ENCODE results near the gene CNTNAP2.

The CNTNAP2 gene

DNA sequence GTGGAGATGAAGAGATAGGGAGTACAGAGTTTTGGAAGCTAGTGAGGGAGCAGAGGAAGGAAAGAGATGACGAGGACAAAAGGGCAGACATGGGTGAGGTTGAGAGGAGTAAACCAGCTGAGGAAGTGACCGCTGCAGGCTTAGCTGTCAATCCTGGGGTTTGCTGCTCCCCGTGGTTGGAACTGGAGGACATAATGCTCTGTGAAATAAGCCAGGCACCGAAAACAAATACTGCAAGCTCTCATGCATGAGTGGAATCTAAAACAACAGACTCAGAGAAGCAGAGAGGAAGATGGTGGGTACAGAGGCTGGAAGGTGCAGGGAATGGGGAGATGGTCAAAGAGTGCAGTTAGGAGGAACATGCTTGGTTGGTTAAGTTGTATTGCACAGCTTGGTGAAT, 1991.8 kb downstream of the CNTNAP2 start:
- no peak for DNase-seq (ENCODE audit: low read depth in 4 of 4, low spot score in 1 of 4)

DNA sequence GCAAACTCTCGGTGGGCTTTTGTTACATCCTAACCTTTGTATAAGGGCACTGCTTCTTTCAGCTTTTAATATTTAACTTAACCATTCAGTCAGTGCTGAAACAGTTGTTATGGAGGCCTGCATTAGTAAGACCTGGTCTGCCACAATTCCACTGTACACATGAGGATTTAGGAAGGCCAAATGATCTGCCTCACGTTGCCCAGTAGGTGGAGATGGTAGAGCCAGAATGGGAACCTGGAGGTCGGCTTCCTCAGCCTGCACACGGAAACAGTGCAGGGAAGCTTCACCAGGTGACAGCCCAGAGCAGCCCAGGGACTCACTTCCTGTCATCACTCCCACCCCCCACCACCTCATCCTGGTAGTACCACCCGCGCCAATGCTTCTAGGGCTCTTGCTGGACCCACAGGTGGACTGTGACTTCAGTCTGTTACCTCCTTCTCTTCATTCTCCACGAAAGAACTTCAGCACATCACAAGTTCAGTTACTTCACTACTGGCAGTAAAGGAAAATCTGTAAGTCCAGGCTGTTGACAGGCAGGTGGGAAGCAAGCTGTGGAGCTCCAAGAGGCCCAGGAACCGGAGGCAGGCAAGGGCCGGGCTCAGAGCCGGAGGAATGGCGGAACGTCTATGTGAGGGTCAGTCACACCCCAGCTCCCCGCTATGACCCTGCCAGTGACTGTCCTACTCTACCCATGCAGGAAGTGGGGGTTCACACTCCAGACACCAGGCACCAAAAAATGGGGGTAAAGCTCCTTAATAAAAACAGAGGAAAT, 1993.7 kb downstream of the CNTNAP2 start:
- DNase-seq (ENCODE audit: low read depth in 4 of 4, low spot score in 1 of 4), result no peak

DNA sequence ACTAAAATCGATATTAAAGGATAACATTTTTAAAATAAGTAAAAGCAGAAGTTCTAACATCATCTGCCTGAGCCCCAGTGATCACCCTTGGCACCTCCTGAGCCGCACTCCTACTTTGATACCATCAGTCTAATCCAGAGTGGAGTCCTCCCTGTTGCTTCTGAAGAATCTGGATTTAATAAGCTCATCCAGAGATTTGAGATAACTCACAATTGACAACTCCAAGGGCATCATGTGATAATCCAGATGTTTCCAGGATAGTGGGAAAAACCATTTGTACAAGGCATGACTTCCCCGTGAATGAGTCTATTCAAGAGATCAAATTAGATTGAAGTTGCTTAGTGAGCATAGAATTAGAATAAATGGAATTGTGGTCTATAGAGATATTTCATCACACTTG, 1998.2 kb downstream of the CNTNAP2 start:
- no peak for DNase-seq (ENCODE audit: low read depth in 4 of 4, low spot score in 1 of 4)

DNA sequence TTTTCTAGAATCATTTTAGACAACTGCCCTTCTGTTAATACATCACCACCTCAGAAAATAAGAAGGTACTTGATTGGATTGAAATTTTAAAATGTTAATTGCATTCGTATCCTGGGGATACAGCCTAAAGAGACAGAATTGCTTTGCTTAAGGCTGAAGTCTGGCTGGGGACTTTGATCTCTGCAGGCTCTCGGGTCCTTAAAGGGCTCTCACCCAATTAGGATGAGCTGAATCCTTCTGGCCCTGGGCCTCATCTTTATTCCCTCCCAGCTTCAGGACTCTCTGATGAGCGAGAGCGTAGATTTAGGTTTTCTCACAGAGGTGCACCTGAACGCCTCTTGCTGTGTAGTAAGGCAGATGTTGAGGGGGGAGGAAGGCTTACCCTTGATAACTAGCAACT, 1998.7 kb downstream of the CNTNAP2 start:
- no peak for DNase-seq (ENCODE audit: low read depth in 4 of 4, low spot score in 1 of 4)

DNA sequence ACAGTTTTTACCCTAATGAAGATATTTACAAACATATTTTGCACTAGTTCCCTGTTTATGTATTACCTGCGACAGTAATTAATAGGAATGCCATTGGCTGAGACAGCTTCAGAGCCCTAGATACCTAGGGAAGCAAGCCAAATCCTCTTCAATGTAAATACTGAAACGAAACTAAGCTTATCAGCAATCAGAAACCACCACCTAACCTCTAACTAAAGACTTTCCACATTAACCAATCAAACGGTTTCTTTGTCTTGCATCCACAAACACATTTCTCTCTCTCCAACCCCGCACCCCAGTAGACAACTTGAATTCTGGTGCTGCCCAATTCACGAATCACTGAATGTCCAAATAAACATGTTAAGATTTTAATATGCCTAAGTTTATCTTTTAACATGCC, 1999.6 kb downstream of the CNTNAP2 start:
- no peak for DNase-seq (ENCODE audit: low read depth in 4 of 4, low spot score in 1 of 4)

DNA sequence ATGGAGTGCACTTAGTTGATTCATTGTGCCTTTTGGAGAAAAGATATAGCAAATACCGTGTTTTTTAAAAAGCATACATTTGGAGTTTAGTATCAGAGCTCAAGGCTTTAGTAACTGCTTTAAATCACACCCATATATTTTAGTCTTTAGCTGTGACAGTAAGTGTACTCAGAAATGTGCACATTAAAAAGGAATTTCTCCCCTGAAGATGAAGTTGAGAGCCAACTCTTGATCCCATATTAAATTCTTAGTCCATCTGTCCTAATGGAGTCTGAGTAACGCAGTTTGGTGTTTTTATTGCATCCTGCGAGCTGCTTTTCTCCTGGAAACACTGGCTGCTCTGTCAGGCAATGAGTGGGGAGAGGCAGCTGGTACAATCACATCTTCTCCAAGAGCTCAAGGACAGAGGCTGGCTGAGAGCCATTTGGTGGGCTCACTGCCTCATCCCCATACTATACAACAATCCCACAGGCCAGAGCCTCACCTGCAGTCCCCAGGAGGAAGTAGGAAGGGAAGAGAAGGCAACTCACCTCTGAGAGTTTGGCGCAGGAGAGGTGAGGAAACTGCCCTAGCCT, 2000.3 kb downstream of the CNTNAP2 start:
- no peak for DNase-seq (ENCODE audit: low read depth in 4 of 4, low spot score in 1 of 4)

DNA sequence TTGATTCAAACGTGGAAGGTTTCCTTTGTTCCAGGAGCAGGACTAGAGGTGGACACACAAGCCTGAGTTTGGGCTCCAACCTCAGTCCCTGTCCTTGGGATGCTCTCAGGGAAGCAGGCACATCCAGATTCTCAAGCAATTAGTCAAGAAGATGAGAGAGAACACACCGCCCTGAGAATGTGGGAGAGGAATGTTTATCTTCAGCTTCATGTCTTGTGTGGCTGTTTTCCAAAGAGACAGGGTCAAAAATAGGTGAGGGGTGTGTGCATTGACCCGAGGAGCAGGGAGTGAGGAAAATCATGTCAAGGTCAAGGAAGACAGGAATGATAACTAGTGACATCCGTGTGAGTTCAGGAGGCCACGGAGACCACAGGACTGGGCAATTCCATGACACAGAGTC, 2001.8 kb downstream of the CNTNAP2 start:
- DNase-seq (ENCODE audit: low read depth in 4 of 4, low spot score in 1 of 4), result no peak

DNA sequence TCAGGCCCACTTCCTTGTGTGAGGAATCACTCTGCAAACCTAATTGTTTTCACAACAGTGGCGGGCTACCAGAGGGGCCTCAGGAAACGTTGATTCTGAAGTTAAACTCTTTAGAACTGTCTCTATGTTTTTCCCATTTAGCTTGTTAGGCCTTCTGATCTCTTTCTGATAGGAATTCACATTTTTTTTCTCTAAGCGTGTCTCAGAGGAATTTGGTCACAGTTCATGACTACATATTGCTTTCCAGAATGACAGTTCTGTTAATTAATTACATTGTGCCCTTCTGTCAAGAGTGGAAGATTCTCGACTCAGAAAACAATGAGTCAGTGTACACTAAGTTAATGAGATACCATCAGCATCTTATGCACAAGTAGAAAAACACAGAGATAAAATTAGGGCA, 2004.8 kb downstream of the CNTNAP2 start:
- no peak for DNase-seq (ENCODE audit: low read depth in 4 of 4, low spot score in 1 of 4)

DNA sequence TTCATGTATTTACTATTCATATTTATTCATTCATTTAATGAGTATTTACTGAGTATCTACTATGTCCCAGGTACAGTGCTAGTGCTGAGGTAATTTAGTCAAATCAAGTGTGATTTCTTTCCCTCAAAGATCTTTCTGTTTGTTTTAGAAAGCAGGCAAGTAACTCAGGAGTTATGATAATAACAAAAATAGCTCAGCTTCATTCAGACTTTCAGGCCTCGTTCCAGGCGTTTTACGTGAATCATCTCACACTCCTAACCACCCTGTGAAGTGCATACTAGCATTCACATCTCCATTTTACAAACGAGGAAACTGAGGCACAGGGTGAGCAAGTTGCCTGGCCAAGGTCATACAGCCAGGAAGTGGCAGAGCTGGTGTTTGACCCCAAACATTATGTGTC, 2005.2 kb downstream of the CNTNAP2 start:
- DNase-seq (ENCODE audit: low read depth in 4 of 4, low spot score in 1 of 4), result no peak

DNA sequence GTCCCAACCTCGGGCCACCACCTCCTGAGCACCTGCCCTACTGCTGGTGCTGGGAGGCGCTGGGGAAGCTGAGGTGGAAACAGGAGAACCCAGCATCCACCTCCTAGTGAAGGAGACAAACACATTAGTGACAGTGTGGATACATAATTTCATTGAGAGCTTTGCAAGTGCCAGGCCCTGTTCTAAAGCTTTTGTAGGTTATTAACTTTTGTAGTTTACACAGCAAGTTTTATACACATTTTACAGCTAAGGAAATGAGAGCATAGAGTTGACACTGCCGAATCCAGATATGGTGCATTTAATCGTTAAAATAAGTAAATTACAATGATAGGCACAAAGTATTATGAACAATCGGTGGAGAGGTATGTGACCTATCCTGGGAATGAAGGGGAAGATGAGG, 2007.9 kb downstream of the CNTNAP2 start:
- no peak for DNase-seq (ENCODE audit: low read depth in 4 of 4, low spot score in 1 of 4)

DNA sequence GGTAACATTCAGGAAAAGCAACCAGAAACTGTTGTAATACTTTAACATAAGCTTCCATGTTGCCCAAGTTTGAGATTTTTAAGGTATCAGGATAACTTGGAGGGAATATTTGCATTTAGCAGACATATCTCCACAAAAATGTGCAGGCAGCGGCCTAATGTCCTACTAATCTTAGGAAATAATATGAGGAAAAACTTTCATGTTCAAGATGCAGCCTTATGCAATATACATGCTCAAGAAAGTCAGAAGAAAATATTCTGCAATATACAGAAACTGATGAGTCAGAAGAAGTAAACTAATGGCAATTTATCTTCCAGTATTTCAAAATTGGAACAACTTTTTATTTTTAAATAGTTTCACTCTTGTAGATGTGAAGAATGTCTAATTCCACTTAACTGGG, 2010.8 kb downstream of the CNTNAP2 start:
- DNase-seq (ENCODE audit: low read depth in 4 of 4, low spot score in 1 of 4), result no peak

DNA sequence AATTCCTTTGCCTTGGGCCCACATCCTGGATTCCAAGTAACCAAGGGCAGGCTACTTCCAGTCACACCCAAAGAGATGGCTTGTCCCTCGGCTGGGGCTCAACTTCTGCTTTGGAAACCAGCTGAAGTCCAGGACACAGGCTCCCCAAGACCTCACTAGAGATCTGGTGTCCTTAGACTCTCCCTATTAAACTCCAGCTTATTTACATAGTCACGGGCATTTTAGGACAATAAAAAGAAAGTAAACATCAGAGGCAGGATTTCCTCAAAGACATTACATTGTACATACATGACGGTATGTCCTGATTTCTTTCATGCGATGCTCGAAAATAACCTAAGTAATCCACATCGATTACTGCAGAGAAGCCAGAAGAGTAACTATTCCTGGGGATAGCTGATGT, 2012.4 kb downstream of the CNTNAP2 start:
- DNase-seq (ENCODE audit: low read depth in 4 of 4, low spot score in 1 of 4), result no peak

DNA sequence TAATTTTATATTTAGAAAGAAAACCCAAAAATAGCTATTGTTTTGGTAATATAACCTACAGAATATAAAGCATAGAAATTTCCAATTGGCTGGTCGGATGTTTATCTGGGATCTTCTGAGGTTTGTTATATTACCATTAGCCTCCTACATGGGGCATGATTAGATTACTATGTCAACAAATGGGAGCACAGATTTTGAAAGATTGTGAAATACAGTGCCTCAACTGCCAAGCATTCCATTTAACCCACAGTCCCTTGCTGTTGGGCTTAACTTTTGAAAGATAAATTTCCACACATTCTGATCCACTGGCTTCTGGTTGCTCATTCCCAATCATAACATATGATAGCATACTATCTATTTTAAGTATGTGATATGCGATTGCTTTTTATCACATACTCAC, 2018.5 kb downstream of the CNTNAP2 start:
- no peak for DNase-seq (ENCODE audit: low read depth in 4 of 4, low spot score in 1 of 4)

DNA sequence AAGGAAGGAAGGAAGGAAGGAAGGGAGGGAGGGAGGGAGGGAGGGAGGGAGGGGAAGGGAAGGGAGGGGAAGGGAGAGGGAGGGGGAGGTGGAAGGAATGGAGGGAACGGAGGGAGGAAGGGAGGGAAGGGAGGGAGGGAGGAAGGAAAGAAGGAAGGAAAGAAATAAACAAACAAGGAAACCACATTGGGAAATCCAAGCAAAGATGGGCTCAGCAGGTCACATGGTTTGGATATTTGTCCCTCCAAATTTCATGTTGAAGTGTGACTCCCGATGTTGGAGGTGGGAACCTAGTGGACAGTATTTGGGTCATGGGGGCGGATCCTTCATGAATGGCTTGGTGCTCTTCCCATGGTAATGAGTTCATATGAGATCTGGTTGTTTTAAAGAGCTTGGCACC, 2019.4 kb downstream of the CNTNAP2 start:
- no peak for DNase-seq (ENCODE audit: low read depth in 4 of 4, low spot score in 1 of 4)

DNA sequence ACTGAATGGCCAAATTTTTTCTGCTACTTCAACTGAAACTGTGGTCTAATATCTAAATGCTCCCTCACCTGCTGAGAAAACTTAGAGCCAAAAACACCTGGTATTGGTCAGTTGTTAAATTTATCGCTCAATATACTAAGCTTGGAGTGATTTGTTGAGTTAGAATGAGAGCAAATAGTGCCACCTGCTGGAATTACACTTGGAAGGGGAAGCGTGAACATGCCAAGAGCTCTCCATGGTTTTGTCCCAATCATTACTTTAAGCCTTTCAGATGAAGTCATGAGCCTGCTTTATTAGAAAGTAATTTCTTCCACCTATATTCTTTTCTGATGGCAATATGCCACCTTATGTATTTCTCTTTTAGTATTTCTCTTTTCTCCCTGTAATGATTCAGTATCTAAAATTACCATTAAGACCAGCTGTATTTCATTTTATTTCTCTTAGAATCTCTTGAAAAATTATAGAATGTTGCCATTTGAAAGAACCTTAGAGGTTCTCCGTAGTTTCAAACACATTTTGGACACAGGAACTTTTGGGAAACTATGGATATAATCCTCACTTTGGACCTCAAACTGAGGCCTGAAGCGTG, 2026.2 kb downstream of the CNTNAP2 start:
- DNase-seq (ENCODE audit: low read depth in 4 of 4, low spot score in 1 of 4), result no peak

DNA sequence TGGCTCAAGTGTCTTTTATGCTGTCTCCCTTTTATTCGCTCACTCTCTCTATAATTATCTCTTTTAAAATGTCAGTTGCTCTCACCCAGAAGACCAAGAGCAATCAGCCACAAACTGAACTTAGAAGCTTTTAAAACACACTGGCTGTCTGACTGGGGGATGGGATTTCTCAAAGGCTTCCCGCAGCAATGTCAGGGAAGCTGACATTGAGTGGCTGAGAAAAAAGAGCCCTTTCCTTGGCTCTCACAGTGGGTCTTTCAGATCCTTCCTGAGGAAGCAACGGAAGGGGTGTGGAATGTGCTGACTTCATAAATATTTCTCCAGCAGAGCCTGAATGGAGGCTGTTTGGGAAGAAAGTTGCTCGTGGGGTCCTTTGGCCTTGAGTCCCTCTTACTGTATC, 2028.2 kb downstream of the CNTNAP2 start:
- DNase-seq (ENCODE audit: low read depth in 4 of 4, low spot score in 1 of 4), result no peak

DNA sequence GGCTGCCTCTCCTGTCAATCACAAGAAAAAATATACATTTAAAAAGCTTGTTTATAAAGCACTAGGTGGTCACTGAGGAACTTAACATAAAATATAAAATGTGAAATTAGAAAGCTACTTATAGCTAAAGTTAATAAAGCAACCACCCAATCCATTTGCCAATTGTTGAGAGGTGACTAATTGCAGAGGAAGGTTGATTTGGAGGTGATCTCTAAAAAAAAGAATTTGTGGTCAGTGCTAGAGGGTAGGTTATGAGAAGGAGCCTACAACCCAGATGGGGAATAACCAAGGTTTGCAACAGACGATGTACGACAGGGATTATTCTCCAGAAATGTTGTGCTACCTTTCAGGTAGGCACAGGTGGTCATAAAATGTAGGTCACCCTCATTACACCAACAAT, 2029.7 kb downstream of the CNTNAP2 start:
- no peak for DNase-seq (ENCODE audit: low read depth in 4 of 4, low spot score in 1 of 4)

DNA sequence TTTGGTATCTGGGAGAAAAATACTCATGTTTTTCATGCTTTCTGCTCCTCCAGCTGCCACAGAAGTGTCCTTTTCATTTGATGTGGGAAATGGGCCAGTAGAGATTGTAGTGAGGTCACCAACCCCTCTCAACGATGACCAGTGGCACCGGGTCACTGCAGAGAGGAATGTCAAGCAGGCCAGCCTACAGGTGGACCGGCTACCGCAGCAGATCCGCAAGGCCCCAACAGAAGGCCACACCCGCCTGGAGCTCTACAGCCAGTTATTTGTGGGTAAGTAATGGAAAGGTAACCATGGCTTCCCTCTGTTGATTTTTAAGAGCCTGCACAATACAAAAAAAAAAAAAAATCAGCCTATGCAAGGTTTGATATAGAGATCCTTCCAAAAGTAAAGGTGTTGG, 2030.8 kb downstream of the CNTNAP2 start:
- DNase-seq (ENCODE audit: low read depth in 4 of 4, low spot score in 1 of 4), result no peak

DNA sequence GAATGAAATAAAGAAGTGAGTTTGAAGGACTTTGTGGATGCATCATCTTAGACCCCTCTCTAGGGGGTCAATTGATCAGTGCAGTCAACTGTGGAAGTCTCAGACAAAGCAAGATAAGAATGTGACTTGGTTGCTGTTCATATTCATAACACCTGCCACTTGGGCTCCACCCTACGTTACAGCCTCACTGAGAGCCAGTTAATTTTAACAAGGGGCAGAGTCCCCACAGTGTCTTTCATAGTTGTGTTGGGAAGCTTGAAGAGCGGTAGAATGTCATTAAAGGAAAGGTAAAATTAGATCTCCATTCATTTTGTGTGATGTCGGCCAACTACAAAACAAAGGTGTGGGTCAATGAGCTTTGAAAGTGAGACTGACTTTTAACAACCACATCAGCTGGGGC, 2031.9 kb downstream of the CNTNAP2 start:
- DNase-seq (ENCODE audit: low read depth in 4 of 4, low spot score in 1 of 4), result no peak

DNA sequence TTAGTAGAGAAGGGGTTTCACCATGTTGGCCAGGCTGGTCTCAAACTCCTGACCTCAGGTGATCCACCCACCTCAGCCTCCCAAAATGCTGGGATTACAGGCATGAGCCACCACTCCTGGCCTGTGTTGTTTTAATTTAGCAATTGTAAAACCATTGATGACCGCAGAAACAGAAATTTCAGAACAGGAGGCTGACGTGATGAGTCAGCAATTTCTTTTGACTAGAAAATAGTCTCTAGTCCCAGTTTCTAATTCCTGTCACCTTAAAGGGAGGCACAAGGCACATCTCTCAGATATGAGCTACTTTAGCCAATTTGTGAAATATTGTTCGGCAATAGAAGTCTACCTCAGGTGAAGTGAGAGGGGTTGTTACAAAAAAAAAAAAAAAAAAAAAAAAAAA, 2033.1 kb downstream of the CNTNAP2 start:
- no peak for DNase-seq (ENCODE audit: low read depth in 4 of 4, low spot score in 1 of 4)

DNA sequence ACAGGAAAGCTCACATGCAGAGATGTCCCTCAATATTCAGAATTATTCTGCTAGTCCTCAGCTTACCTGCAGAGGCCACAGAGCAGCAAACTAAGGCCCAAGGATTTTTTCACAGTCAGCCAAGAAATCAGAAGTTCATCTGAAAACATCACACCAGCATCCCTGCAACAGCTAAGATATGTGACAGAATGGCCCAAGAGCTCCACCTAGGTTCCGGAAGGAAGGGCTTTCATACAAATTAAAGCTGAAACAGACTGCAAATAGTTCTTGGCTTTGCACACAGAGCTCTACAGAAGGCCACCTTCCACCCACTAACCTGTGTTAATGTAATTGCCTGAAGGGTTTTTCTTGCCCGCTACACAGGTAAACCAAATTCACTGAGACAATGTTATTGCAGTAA, 2035.2 kb downstream of the CNTNAP2 start:
- DNase-seq (ENCODE audit: low read depth in 4 of 4, low spot score in 1 of 4), result no peak

DNA sequence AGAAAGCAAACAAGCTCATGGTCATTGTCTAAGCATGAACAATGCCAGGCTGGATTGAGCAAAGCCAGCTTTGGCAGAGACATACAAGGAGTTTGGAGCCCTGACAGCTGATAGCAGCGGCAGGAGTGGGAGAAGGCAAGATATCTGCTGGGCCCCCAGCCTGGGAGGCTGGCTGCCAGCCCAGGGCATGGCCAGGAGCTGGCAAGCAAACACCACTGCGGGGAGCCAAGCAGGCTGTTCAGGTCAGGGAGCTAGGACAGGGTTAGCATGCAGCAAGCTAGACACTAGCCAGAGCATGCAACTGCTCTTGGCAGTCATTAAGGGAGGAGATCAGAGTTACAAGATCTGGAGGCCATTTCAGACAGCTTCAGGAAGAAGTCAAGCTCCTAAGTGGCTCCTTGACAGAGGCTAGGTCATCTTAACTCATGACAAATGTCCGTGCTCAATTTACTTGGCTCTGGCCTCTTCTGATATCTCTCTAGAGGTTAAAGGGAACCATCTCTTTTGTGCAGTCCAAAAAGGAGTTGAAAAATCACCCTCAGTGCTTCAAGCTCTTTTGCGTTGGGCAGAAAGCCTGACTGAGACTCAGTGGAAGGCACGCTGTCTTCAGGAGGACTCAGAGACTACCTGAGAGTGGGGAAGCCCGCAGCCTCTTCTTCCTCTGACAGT, 2037.1 kb downstream of the CNTNAP2 start:
- no peak for DNase-seq (ENCODE audit: low read depth in 4 of 4, low spot score in 1 of 4)

All from stimulated activated CD4-positive, alpha-beta T cell treated with anti-CD3 and anti-CD28 coated beads, Interleukin-1b, Interleukin-23, amount 100 ng/mL, for 24 hours (primary cell).